ENCODE data around the gene IGSF23.

DNA sequence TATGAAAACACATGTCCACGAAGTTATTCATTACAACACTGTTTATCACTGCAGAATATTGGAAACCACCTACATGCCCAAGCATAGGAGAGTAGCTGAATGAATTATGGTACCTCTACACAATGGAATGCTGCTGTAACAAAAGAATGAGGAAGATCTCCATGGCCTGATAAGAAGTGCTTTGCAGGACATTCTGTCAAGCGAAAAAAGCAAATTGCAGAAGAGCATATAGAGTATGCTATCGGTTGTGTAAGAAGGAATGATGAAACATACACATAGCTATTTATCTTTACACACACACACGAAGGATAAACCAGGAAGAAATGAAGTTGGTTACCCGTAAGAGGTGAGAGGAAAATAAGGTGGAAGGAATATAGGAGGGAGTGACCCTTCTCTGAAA lies 46.4 kb upstream of the IGSF23 start:
- TF ChIP-seq CTCF (conservative IDR thresholded peaks at IDR 0.05; ENCODE audit: low read depth in 2 of 2) (no peak), ETS1 (IDR thresholded peaks at IDR 0.05) (no peak), POLR2AphosphoS5 (IDR thresholded peaks at IDR 0.05; ENCODE audit: low read depth) (no peak), EZH2 (IDR thresholded peaks at IDR 0.05; ENCODE audit: low read depth, unreplicated experiment) (no peak), JUNB (IDR thresholded peaks at IDR 0.05; ENCODE audit: unreplicated experiment) (no peak), EZH2phosphoT487 (IDR thresholded peaks at IDR 0.05; ENCODE audit: unreplicated experiment) (no peak), CREB1 (CRISPR knock-in tag; IDR thresholded peaks at IDR 0.05; ENCODE audit: low read depth) (no peak), ZNF462 (CRISPR knock-in tag; IDR thresholded peaks at IDR 0.05) (no peak), NANOG (IDR thresholded peaks at IDR 0.05; ENCODE audit: borderline replicate concordance) (no peak), ZNF114 (CRISPR knock-in tag; IDR thresholded peaks at IDR 0.05) (no peak), STAT1 (IDR thresholded peaks at IDR 0.05; ENCODE audit: unreplicated experiment) (no peak)
- TF ChIP-seq, protein P1, sequence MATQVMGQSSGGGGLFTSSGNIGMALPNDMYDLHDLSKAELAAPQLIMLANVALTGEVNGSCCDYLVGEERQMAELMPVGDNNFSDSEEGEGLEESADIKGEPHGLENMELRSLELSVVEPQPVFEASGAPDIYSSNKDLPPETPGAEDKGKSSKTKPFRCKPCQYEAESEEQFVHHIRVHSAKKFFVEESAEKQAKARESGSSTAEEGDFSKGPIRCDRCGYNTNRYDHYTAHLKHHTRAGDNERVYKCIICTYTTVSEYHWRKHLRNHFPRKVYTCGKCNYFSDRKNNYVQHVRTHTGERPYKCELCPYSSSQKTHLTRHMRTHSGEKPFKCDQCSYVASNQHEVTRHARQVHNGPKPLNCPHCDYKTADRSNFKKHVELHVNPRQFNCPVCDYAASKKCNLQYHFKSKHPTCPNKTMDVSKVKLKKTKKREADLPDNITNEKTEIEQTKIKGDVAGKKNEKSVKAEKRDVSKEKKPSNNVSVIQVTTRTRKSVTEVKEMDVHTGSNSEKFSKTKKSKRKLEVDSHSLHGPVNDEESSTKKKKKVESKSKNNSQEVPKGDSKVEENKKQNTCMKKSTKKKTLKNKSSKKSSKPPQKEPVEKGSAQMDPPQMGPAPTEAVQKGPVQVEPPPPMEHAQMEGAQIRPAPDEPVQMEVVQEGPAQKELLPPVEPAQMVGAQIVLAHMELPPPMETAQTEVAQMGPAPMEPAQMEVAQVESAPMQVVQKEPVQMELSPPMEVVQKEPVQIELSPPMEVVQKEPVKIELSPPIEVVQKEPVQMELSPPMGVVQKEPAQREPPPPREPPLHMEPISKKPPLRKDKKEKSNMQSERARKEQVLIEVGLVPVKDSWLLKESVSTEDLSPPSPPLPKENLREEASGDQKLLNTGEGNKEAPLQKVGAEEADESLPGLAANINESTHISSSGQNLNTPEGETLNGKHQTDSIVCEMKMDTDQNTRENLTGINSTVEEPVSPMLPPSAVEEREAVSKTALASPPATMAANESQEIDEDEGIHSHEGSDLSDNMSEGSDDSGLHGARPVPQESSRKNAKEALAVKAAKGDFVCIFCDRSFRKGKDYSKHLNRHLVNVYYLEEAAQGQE (IDR thresholded peaks at IDR 0.05; ENCODE audit: unreplicated experiment): no peak

Measured in GM23338 (cell line).